ENCODE data around the gene TPP1. TPM values are rescaled to one million over a fixed set of nuclear protein-coding genes. Genes with fewer than 3 reads are reported as not detected.

TPP1 gene
- total and polyA plus RNA-seq, 9 of the 15 experiments (the other 6 are each of a cell fraction or from before 2014, with no cell fraction given), result 7.5 to 75.8 (median 15.7) TPM

- TF ChIP-seq POLR2G (IDR thresholded peaks at IDR 0.05; ENCODE audit: low read depth, low read length), result peak; percentile 90
These were observed 15.7 kb downstream of the TPP1 start, which contains the start of the genes ILK and RRP8 (continued) for GRCh38 chr11:6603287-6604080.

GRCh38 chr11:6602096-6602940, 16.9 kb downstream of the TPP1 start:
- WGBS (ENCODE audit: insufficient coverage, low coverage, missing lambda C conversion rate), result 38% methylated on average over 7 of the region's 7 CpGs
- Histone ChIP-seq H3K9ac (ENCODE audit: insufficient read depth in 1 of 2, low read depth in 2 of 2, low read length in 2 of 2) (peak overlapping the region; percentile 83 to 92), H3K9me3 (replicated peaks; ENCODE audit: control insufficient read depth, insufficient read depth, low read depth, low read length) (no peaks in the 10 kb centered on the region), H4K20me1 (replicated peaks; ENCODE audit: control insufficient read depth, insufficient read depth, low read length) (no peaks in the 10 kb centered on the region), H3K4me3 (peak overlapping the region; percentile 95), H3K4me2 (ENCODE audit: insufficient read depth, low read length) (peak overlapping the region; percentile 97), H3K4me1 (replicated peaks in 1 of 2; ENCODE audit: control insufficient read depth in 2 of 2, insufficient read depth in 2 of 2, low read length in 2 of 2) (peaks cover 25 to 26% of the 10 kb centered on the region in 2 experiments), H3K36me3 (ENCODE audit: control insufficient read depth, insufficient read depth, low read length) (peaks cover 61% of the 10 kb centered on the region), H3K27ac (ENCODE audit: extremely low read depth, low read depth, low read length) (peak overlapping the region; percentile 87), H3K9me1 (ENCODE audit: control insufficient read depth, insufficient read depth, low read length) (peaks cover 10% of the 10 kb centered on the region), H3K27me3 (ENCODE audit: control insufficient read depth in 2 of 2, insufficient read depth in 2 of 2, low read length in 2 of 2) (no peaks in the 10 kb centered on the region), H2AFZ (ENCODE audit: low read depth, low read length) (no peak overlapping the region), H3K79me2 (ENCODE audit: control insufficient read depth, insufficient read depth, low read length) (peaks cover 85% of the 10 kb centered on the region)
- POLR2A ChIA-PET, result interaction anchor here (0.7 to 1.8 kb wide), 5 partner anchors 10 to 37 kb away, joined by 3 to 15 read pairs (median 4); no protein-coding TSS in a partner anchor
- TF ChIP-seq ZNF408 (CRISPR knock-in tag; IDR thresholded peaks at IDR 0.05; ENCODE audit: low read depth) (no peak), HDGF (IDR thresholded peaks at IDR 0.05) (0 out of 2 replicates have a peak, but pooled peaks have one; percentile 9)
- no TSS peak for BruUV-seq (replicated peaks)
- CTCF ChIA-PET (ENCODE audit: low intra/inter-chr PET ratio), result interaction anchor here (2.5 kb wide), 1 partner anchor 71 kb away, joined by 11 read pairs; no protein-coding TSS in a partner anchor
- in situ Hi-C loops (cut with MboI) (no loop called here), intact Hi-C loops (cut with micrococcal nuclease) (loop anchor here (2.0 to 5.0 kb wide), 3 partner anchors 34 to 128 kb away; no protein-coding TSS in a partner anchor)
- no peak for FAIRE-seq
- no peak for DNase-seq (ENCODE audit: extremely low read depth in 1 of 4, low spot score in 3 of 4)
- no peak for ATAC-seq

Measured in K562 (cell line).